Astrocyte of the spinal cord (primary cell): Measurements from ENCODE around the gene GSG1L.

Experiments
- DNase-seq: peaks from one replicate; pipeline ENCODE4 v3.0.0; 2011; ENCODE audit warnings: low read depth, low spot score
- H3K4me3 ChIP-seq: 2 replicates; pipeline ENCODE4 v1.5.1; 2011; ENCODE audit warnings: low read depth, mild to moderate bottlenecking, low read length, moderate library complexity
- in situ Hi-C: cut with HindIII; loops from 2 replicates; pipeline ENCODE4 v1.10.0; 2017; ENCODE audit warnings: low sequenced_read_pairs
- TF ChIP-seq, protein P1 (sequence below): IDR thresholded peaks from 2 replicates; pipeline ENCODE4 v1.5.1; 2012; ENCODE audit warnings: low read depth, mild to moderate bottlenecking, low read length, inconsistent platforms

GSG1L gene

DNA sequence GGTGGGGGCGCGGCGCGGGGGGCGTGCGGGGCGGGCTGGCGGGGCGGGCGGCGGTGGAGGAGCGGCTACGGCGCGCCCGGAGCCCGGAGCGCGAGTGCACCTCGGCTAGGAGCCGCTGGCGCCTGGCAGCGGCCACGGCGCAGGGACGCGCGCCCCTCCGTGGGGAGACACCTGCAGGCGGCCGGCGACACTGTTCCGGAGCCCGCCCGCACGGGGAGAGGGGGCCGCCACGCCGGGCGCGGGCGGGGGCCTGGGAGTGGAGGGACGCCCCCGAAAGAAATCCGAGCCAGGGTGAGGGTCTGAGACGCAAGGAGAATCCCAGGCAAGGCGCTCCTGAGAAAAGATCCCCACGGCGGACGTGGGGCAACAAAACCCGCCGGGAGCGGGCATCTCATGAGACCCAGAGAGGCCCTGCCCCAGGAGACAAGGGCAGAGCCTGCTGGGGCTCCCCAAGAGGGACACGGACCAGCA, at the start of gene GSG1L:
GSG1L (minus strand) TSS at position 124 of the 471 bp plus-strand sequence. CDS start 290 bp downstream, outside the sequence.
- no peak within 1 kb of the TSS for H3K4me3 ChIP-seq
- in situ Hi-C loops = no loop called here
- no peak for DNase-seq
- TF ChIP-seq, protein P1, sequence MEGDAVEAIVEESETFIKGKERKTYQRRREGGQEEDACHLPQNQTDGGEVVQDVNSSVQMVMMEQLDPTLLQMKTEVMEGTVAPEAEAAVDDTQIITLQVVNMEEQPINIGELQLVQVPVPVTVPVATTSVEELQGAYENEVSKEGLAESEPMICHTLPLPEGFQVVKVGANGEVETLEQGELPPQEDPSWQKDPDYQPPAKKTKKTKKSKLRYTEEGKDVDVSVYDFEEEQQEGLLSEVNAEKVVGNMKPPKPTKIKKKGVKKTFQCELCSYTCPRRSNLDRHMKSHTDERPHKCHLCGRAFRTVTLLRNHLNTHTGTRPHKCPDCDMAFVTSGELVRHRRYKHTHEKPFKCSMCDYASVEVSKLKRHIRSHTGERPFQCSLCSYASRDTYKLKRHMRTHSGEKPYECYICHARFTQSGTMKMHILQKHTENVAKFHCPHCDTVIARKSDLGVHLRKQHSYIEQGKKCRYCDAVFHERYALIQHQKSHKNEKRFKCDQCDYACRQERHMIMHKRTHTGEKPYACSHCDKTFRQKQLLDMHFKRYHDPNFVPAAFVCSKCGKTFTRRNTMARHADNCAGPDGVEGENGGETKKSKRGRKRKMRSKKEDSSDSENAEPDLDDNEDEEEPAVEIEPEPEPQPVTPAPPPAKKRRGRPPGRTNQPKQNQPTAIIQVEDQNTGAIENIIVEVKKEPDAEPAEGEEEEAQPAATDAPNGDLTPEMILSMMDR = no peak

DNA sequence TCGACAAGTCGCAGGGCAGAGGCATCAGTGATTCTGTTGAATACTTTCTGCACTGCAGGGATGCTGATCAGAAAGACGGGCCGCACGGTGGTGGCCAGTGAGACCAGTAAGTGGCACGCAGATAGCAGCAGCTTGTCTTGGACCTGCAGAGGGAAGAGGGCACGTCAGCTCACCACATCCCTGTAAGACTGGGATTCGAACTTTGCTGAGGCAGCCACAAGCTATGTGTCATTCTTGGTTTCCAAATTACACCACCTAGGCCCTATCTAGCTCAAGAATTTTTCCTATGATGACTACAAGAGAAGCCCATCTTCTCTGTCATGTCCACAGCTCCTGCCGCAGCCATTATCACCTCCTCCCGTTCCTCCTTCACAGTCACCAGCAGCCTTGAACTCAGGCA, 49.4 kb upstream of the GSG1L start:
- in situ Hi-C loops = no loop called here
- H3K4me3 ChIP-seq = no peak overlapping the region
- DNase-seq = no peak
- TF ChIP-seq, protein P1 = no peak

DNA sequence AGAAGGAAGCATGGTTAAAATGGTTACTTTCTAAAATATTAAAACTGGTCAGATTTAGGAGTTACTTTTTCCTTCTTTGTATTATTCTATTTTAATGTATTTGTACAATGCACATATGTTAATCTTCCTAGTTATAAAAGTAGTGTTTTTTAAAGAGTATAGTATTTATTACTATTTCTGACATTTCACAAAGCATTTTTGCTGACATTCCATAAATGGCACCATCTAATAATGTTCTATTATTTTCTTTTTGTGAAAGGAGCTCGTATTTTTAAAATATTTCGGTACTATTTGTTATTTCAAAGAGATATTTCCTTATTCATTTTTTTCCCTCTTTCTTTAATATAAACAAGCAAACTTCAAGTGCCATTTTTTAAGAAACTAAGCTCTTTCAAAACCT, 47.5 kb upstream of the GSG1L start:
- in situ Hi-C loops = no loop called here
- no peak for DNase-seq
- TF ChIP-seq, protein P1 = no peak
- no peak overlapping the region for H3K4me3 ChIP-seq

DNA sequence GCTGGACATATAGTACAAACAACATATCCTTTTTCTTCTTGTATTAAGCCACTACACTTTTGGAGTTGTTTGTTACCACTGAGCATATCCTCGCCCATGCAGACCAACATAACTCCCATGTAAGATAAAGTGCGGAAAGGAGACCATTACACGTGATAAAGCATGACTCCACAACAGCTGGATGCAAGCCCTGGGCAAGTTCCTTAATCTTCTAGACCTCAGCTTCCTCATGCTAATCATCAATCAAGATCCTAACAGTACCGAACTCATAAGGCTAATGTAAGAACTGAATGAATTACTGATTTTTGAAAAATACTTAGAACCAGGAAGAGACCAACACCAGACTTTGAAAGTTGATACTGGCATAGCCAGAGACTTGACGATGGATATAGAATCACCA, 47.0 kb upstream of the GSG1L start:
- TF ChIP-seq, protein P1 = no peak
- in situ Hi-C loops = no loop called here
- H3K4me3 ChIP-seq = no peak overlapping the region
- DNase-seq = no peak

DNA sequence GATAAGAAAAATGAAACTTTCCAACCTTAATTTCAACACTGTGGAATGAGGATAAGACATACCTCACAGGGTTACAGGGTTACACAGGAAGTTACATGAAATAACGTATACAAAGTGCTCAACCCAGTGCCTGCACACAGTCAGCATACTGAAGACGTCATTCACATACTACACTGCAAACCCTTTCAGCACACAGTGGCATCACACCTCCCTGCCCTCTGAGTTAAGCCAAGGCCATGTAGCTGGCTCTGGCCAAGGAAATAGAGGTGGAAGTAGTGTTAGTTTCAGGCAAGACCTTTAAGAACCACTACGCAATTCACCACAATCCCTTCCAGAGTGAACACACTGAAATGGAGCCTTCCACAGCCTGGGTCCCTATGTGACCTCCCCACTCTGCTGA, 46.6 kb upstream of the GSG1L start:
- in situ Hi-C loops = no loop called here
- TF ChIP-seq, protein P1 = no peak
- DNase-seq = no peak
- no peak overlapping the region for H3K4me3 ChIP-seq

DNA sequence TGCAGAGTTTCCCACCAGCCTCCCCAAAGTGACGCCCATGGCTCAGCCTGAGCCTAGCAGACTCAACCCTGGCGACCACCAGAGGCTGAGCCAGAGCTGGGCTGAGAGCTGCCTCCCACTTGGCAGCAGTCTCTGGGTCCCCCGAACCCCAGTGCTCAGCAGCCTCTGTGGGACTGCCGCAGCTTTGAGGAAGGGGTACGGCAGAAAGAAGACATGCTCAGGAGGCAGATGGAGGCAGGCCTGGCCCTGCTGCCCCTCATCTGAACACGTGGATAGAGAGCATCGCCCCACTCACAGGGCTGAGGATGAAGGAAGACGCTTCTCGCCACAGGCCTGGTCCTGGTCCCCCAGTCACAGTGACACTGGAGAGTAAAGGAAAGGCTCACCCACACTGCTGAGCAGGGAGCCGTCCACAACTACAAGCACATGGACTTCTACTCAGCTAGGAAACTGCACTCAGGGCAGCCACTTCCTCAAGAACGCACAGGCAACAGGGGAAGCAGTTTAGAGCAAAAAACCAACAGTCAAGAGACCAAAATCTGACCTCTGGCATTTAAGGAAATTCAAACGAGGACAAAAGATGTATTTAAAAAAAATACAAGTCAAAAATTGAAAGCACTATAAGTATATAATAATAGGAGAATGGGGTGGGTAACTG, 45.2 kb upstream of the GSG1L start:
- in situ Hi-C loops = no loop called here
- TF ChIP-seq, protein P1 = no peak
- H3K4me3 ChIP-seq = no peak overlapping the region
- DNase-seq = no peak
